ENCODE data around the gene NPAS3.

- TF ChIP-seq CTCF (IDR thresholded peaks at IDR 0.05; ENCODE audit: low read depth, low read length) = no peak
- no peak for TF ChIP-seq EZH2phosphoT487 (IDR thresholded peaks at IDR 0.05; ENCODE audit: low read depth)
Measured at GRCh38 chr14:33768458-33768830, 829.8 kb downstream of the NPAS3 start.

Data from OCI-LY3 (cell line).